HCT116 (cell line): ENCODE measurements around the gene PTPN12. TPM values are rescaled to one million over a fixed set of nuclear protein-coding genes. Genes with fewer than 3 reads are reported as not detected.

Experiments
- ATAC-seq: fragments of 200-7000 bp; cut with Tn5 transposase; 2 replicates; pipeline ENCODE4 v1.9.1; 2020; ENCODE audit warnings: mild to moderate bottlenecking, moderate library complexity
- BruUV-seq: library from RNA; stranded (reverse); fragments of 400-500 nt; replicated peaks from 2 replicates; lab custom pipeline; 2021; lab: Mats Ljungman, UMichigan
- CTCF ChIA-PET: fragments of 300-600 bp; sonication (Branson Sonifier 250); formaldehyde crosslinking; loops from one replicate; lab custom pipeline; 2021; ENCODE audit warnings: antibody characterized with exemption; lab: Charles Lee
- POLR2A ChIA-PET: fragments of 300-600, 350-600 bp; sonication (Branson Sonifier 250); formaldehyde crosslinking; loops from one replicate; lab custom pipeline; 2021; ENCODE audit warnings: antibody characterized with exemption; lab: Charles Lee
- RAD21 ChIA-PET, 2 experiments: fragments of 300-600 bp; sonication (Branson Sonifier 250); formaldehyde crosslinking; loops; one replicate each; lab custom pipeline; 2023; ENCODE audit warnings: low total read pairs in 2 of 2; ENCODE audit not compliant: uncharacterized antibody in 2 of 2, unreplicated experiment in 2 of 2, low non-redundant PET in 1 of 2; lab: Charles Lee
- DNase-seq: peaks from one replicate; pipeline ENCODE4 v3.0.0-alpha.2; 2010; ENCODE audit warnings: low read depth, low spot score
- H2AFZ ChIP-seq: fragments of 200-600 bp; shearing (Covaris generic), sonication (generic); 2 replicates; pipeline ENCODE4 v1.6.1; 2017; ENCODE audit warnings: low read depth, mixed run types, mixed read lengths, antibody characterized with exemption, low read length; ENCODE audit not compliant: poor library complexity, severe bottlenecking
- H3K27ac ChIP-seq: 2 replicates; pipeline ENCODE4 v1.5.1; 2012; ENCODE audit warnings: low read depth, low read length
- H3K27me3 ChIP-seq: fragments of 200-600 bp; sonication (generic); 2 replicates; pipeline ENCODE4 v1.6.1; 2016; ENCODE audit warnings: mixed run types, low read length, mixed read lengths; ENCODE audit not compliant: insufficient read depth
- H3K36me3 ChIP-seq, 2 experiments: fragments of 200-500 bp in 1 of 2; fragments of 200-600 bp in 1 of 2; sonication (Bioruptor generic) in 1 of 2; sonication (generic) in 1 of 2; 2 replicates each; pipeline versions ENCODE4 v1.5.1 to v1.6.1; 2014 to 2016; ENCODE audit warnings: low read length in 2 of 2, inconsistent platforms in 1 of 2, mixed read lengths in 1 of 2, mixed run types in 1 of 2; ENCODE audit not compliant: insufficient read depth in 2 of 2, control insufficient read depth in 1 of 2
- H3K4me1 ChIP-seq, 2 experiments: fragments of 200-600 bp in 1 of 2; sonication (generic) in 1 of 2; 2 replicates each; pipeline versions ENCODE4 v1.5.1 to v1.6.1; 2012 to 2017; ENCODE audit warnings: low read length in 2 of 2, inconsistent platforms in 1 of 2, mild to moderate bottlenecking in 1 of 2, mixed read lengths in 1 of 2, mixed run types in 1 of 2, moderate library complexity in 1 of 2; ENCODE audit not compliant: insufficient read depth in 2 of 2, control insufficient read depth in 1 of 2
- H3K4me2 ChIP-seq: fragments of 200-600 bp; sonication (generic); 2 replicates; pipeline ENCODE4 v1.6.1; 2017; ENCODE audit warnings: mixed run types, low read length, mixed read lengths
- H3K4me3 ChIP-seq, 2 experiments: fragments of 200-600 bp in 1 of 2; sonication (generic) in 1 of 2; replicated peaks in 1 of 2; 2 replicates each; pipeline ENCODE4 v1.5.1; 2011 to 2016; ENCODE audit warnings: low read length in 2 of 2, control low read depth in 1 of 2, low read depth in 1 of 2, mild to moderate bottlenecking in 1 of 2, mixed read lengths in 1 of 2, mixed run types in 1 of 2
- H3K79me2 ChIP-seq: fragments of 200-600 bp; sonication (generic); 2 replicates; pipeline ENCODE4 v1.6.1; 2017; ENCODE audit warnings: mild to moderate bottlenecking, mixed run types, low read length, moderate library complexity, mixed read lengths; ENCODE audit not compliant: insufficient read depth
- H3K9ac ChIP-seq: fragments of 200-600 bp; sonication (generic); 2 replicates; pipeline ENCODE4 v1.6.1; 2016; ENCODE audit warnings: low read length, mixed read lengths
- H3K9me2 ChIP-seq: fragments of 200-600 bp; sonication (generic), shearing (Covaris generic); 2 replicates; pipeline ENCODE4 v1.6.1; 2017; ENCODE audit warnings: mixed run types, mild to moderate bottlenecking, moderate library complexity; ENCODE audit not compliant: insufficient read depth
- H3K9me3 ChIP-seq, 2 experiments: fragments of 200-500 bp in 1 of 2; fragments of 200-600 bp in 1 of 2; sonication (Bioruptor generic) in 1 of 2; sonication (generic) in 1 of 2; 2 replicates each; pipeline ENCODE4 v1.6.1; 2014 to 2017; ENCODE audit warnings: low read length in 2 of 2, mixed read lengths in 2 of 2, inconsistent platforms in 1 of 2, low read depth in 1 of 2, mild to moderate bottlenecking in 1 of 2, mixed run types in 1 of 2, moderate library complexity in 1 of 2; ENCODE audit not compliant: control insufficient read depth in 1 of 2, insufficient read depth in 1 of 2
- H4K20me1 ChIP-seq: fragments of 200-600 bp; sonication (generic), shearing (Covaris generic); 2 replicates; pipeline ENCODE4 v1.6.1; 2017; ENCODE audit warnings: mixed run types, mild to moderate bottlenecking, moderate library complexity; ENCODE audit not compliant: insufficient read depth
- ATF3 ChIP-seq: IDR thresholded peaks from 2 replicates; pipeline ENCODE4 v1.6.1; 2012
- CBX3 ChIP-seq: IDR thresholded peaks from 2 replicates; pipeline ENCODE4 v1.6.1; 2012; ENCODE audit warnings: low read depth
- EGR1 ChIP-seq: IDR thresholded peaks from 2 replicates; pipeline ENCODE4 v1.6.1; 2012; ENCODE audit warnings: low read depth
- ELF1 ChIP-seq: IDR thresholded peaks from 2 replicates; pipeline ENCODE4 v1.6.1; 2012; ENCODE audit warnings: low read depth, borderline replicate concordance
- FOSL1 ChIP-seq: IDR thresholded peaks from 2 replicates; pipeline ENCODE4 v1.6.1; 2012; ENCODE audit warnings: low read depth
- JUND ChIP-seq: IDR thresholded peaks from 2 replicates; pipeline ENCODE4 v1.6.1; 2012
- POLR2AphosphoS5 ChIP-seq: IDR thresholded peaks from 2 replicates; pipeline ENCODE4 v1.6.1; 2011; ENCODE audit warnings: mild to moderate bottlenecking, low read depth, low read length, moderate library complexity
- TCF7L2 ChIP-seq: IDR thresholded peaks from 2 replicates; pipeline ENCODE4 v1.7.0; 2011; ENCODE audit warnings: borderline replicate concordance, inconsistent platforms; ENCODE audit not compliant: insufficient read depth, insufficient read length; ENCODE audit errors: extremely low read depth
- YY1 ChIP-seq: IDR thresholded peaks from 2 replicates; pipeline ENCODE4 v1.6.1; 2011; ENCODE audit warnings: low read length, low read depth, moderate library complexity, mild to moderate bottlenecking; ENCODE audit not compliant: insufficient replicate concordance; ENCODE audit errors: extremely low read depth
- ZFX ChIP-seq: fragments of 450-650 bp; IDR thresholded peaks from 2 replicates; pipeline ENCODE4 v1.6.1; 2017
- intact Hi-C: fragments of 100-400 bp; cut with micrococcal nuclease; formaldehyde crosslinking; loops from 2 replicates; pipeline ENCODE4 v1.10.0; 2022
- total RNA-seq: library from RNA; stranded (reverse); gene quantifications from one replicate; pipeline ENCODE4 v1.2.1, GENCODE V29; 2021; ENCODE audit not compliant: unreplicated experiment
- TF ChIP-seq, protein P1 (sequence below): IDR thresholded peaks from 2 replicates; pipeline ENCODE4 v1.6.1; 2012; ENCODE audit warnings: low read depth

The PTPN12 gene
- total RNA-seq, 1 experiment from 2014 or later = 80.5 TPM

DNA sequence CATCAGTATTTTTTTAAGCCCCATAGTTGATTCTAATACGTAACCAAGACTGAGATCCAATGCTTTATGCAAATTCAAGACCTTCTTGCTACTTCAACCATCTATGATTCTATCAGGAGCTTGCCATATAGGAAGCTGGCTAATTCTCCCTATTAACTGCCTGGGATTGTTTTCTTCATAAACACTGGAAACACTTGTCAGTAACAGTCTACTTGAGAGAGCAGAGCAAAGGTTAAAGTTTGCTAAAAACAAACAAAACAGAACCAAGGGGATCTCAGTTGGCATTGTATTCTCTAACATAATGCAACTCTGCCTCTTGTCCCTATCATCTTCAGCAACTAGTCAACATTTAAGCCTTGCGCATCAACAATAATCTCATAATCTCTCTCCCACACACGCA, 21.0 kb upstream of the PTPN12 start:
- CTCF ChIA-PET = no interaction called here
- H3K27ac ChIP-seq = no peak overlapping the region
- H3K4me3 ChIP-seq = no peak overlapping the region
- RAD21 ChIA-PET = no interaction called here
- H3K4me2 ChIP-seq = no peak overlapping the region
- ATAC-seq = no peak
- no TSS peak for BruUV-seq
- no peaks in the 10 kb centered on the region for H3K79me2 ChIP-seq
- TF ChIP-seq ZFX = no peak
- no peak for TF ChIP-seq ELF1
- TF ChIP-seq EGR1 = no peak
- TF ChIP-seq CBX3 = no peak
- TF ChIP-seq, protein P1, sequence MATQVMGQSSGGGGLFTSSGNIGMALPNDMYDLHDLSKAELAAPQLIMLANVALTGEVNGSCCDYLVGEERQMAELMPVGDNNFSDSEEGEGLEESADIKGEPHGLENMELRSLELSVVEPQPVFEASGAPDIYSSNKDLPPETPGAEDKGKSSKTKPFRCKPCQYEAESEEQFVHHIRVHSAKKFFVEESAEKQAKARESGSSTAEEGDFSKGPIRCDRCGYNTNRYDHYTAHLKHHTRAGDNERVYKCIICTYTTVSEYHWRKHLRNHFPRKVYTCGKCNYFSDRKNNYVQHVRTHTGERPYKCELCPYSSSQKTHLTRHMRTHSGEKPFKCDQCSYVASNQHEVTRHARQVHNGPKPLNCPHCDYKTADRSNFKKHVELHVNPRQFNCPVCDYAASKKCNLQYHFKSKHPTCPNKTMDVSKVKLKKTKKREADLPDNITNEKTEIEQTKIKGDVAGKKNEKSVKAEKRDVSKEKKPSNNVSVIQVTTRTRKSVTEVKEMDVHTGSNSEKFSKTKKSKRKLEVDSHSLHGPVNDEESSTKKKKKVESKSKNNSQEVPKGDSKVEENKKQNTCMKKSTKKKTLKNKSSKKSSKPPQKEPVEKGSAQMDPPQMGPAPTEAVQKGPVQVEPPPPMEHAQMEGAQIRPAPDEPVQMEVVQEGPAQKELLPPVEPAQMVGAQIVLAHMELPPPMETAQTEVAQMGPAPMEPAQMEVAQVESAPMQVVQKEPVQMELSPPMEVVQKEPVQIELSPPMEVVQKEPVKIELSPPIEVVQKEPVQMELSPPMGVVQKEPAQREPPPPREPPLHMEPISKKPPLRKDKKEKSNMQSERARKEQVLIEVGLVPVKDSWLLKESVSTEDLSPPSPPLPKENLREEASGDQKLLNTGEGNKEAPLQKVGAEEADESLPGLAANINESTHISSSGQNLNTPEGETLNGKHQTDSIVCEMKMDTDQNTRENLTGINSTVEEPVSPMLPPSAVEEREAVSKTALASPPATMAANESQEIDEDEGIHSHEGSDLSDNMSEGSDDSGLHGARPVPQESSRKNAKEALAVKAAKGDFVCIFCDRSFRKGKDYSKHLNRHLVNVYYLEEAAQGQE = no peak
- no peak for TF ChIP-seq POLR2AphosphoS5
- no peak for TF ChIP-seq FOSL1
- no peak for TF ChIP-seq ATF3
- no peak for TF ChIP-seq TCF7L2
- no peak for TF ChIP-seq JUND
- TF ChIP-seq YY1 = no peak
- no peaks in the 10 kb centered on the region for H3K4me1 ChIP-seq
- DNase-seq = no peak
- H3K9ac ChIP-seq = no peak overlapping the region
- H4K20me1 ChIP-seq = no peaks in the 10 kb centered on the region
- POLR2A ChIA-PET = no interaction called here
- intact Hi-C loops = no loop called here
- H3K36me3 ChIP-seq = no peaks in the 10 kb centered on the region
- H3K27me3 ChIP-seq = no peaks in the 10 kb centered on the region
- H3K9me3 ChIP-seq = no peaks in the 10 kb centered on the region
- H2AFZ ChIP-seq = no peak overlapping the region
- 0 out of 2 replicates have a peak, but pooled peaks cover 3% of the 10 kb centered on the region for H3K9me2 ChIP-seq
